Osteoblast (primary cell): Measurements from ENCODE around the gene HDAC4. TPM values are rescaled to one million over a fixed set of nuclear protein-coding genes. Genes with fewer than 3 reads are reported as not detected.

ENCODE experiments used
- DNase-seq: peaks from one replicate; pipeline ENCODE4 v3.0.0; 2011; ENCODE audit warnings: low spot score, mixed read lengths; ENCODE audit not compliant: insufficient read length; ENCODE audit errors: missing footprints
- H2AFZ ChIP-seq: 2 replicates; pipeline ENCODE4 v1.6.0; 2011; ENCODE audit warnings: mild to moderate bottlenecking, low read length
- H3K27ac ChIP-seq: 2 replicates; pipeline ENCODE4 v1.5.1; 2011; ENCODE audit warnings: mild to moderate bottlenecking, low read depth, low read length, moderate library complexity
- H3K27me3 ChIP-seq: 2 replicates; pipeline ENCODE4 v1.6.0; 2012; ENCODE audit warnings: mild to moderate bottlenecking, control low read depth, inconsistent platforms, low read length, moderate library complexity; ENCODE audit not compliant: insufficient read depth
- H3K36me3 ChIP-seq: 2 replicates; pipeline ENCODE4 v1.5.1; 2011; ENCODE audit warnings: mild to moderate bottlenecking, low read length, control low read depth, moderate library complexity; ENCODE audit not compliant: insufficient read depth
- H3K4me1 ChIP-seq: 2 replicates; pipeline ENCODE4 v1.5.1; 2011; ENCODE audit warnings: mild to moderate bottlenecking, low read length, control low read depth, moderate library complexity; ENCODE audit not compliant: insufficient read depth
- H3K4me2 ChIP-seq: 2 replicates; pipeline ENCODE4 v1.6.0; 2011; ENCODE audit warnings: mild to moderate bottlenecking, low read length; ENCODE audit not compliant: insufficient read depth
- H3K4me3 ChIP-seq: fragments of 200-600 bp; sonication (generic); 3 replicates; pipeline ENCODE4 v1.5.1; 2012; ENCODE audit warnings: mild to moderate bottlenecking, low read length, inconsistent platforms; ENCODE audit not compliant: insufficient read depth
- H3K79me2 ChIP-seq: 2 replicates; pipeline ENCODE4 v1.6.0; 2012; ENCODE audit warnings: mild to moderate bottlenecking, low read length, control low read depth, inconsistent platforms; ENCODE audit not compliant: insufficient read depth
- H3K9me3 ChIP-seq: 2 replicates; pipeline ENCODE4 v1.5.1; 2011; ENCODE audit warnings: low read depth, low read length, control low read depth
- H4K20me1 ChIP-seq: 2 replicates; pipeline ENCODE4 v1.6.0; 2012; ENCODE audit warnings: mild to moderate bottlenecking, low read length, control low read depth; ENCODE audit not compliant: insufficient read depth
- CTCF ChIP-seq: IDR thresholded peaks from 2 replicates; pipeline ENCODE4 v1.5.1; 2011; ENCODE audit warnings: mild to moderate bottlenecking, low read depth, low read length, moderate library complexity; ENCODE audit errors: extremely low read depth
- total RNA-seq: library from RNA; depleted of rRNA; stranded (reverse); fragments of >200 nt; gene quantifications from 2 replicates; pipeline ENCODE4 v1.2.3, GENCODE V29; 2012

Gene HDAC4
- total RNA-seq, 1 donor, result 30.8 TPM

- H3K4me1 ChIP-seq, result peaks cover 9% of the 10 kb centered on the region
- no peak overlapping the region for H3K27ac ChIP-seq
- H3K36me3 ChIP-seq, result no peaks in the 10 kb centered on the region
- H3K9me3 ChIP-seq, result no peaks in the 10 kb centered on the region
- no peak overlapping the region for H3K4me2 ChIP-seq
- no peak overlapping the region for H2AFZ ChIP-seq
- peaks cover 23% of the 10 kb centered on the region for H3K79me2 ChIP-seq
- no peak overlapping the region for H3K4me3 ChIP-seq
- TF ChIP-seq CTCF, result no peak
- DNase-seq, result peak; percentile 62
- no peaks in the 10 kb centered on the region for H3K27me3 ChIP-seq
- peaks cover 4% of the 10 kb centered on the region for H4K20me1 ChIP-seq
Measured at GRCh38 chr2:239253701-239254436, 147.0 kb downstream of the HDAC4 start.

GRCh38 chr2:239253264-239253663 is 147.6 kb downstream of the HDAC4 start:
- H3K27me3 ChIP-seq, result no peaks in the 10 kb centered on the region
- no peaks in the 10 kb centered on the region for H3K36me3 ChIP-seq
- no peak overlapping the region for H3K4me2 ChIP-seq
- H3K4me1 ChIP-seq, result peaks cover 9% of the 10 kb centered on the region
- peaks cover 4% of the 10 kb centered on the region for H4K20me1 ChIP-seq
- no peak for TF ChIP-seq CTCF
- peak; percentile 41 for DNase-seq
- no peak overlapping the region for H3K4me3 ChIP-seq
- peaks cover 17% of the 10 kb centered on the region for H3K79me2 ChIP-seq
- no peak overlapping the region for H3K27ac ChIP-seq
- H2AFZ ChIP-seq, result no peak overlapping the region
- H3K9me3 ChIP-seq, result no peaks in the 10 kb centered on the region

GRCh38 chr2:239252801-239253200 is 148.0 kb downstream of the HDAC4 start:
- H3K4me1 ChIP-seq, result peaks cover 7% of the 10 kb centered on the region
- TF ChIP-seq CTCF, result no peak
- no peak overlapping the region for H2AFZ ChIP-seq
- H3K36me3 ChIP-seq, result no peaks in the 10 kb centered on the region
- H4K20me1 ChIP-seq, result peaks cover 4% of the 10 kb centered on the region
- no peaks in the 10 kb centered on the region for H3K9me3 ChIP-seq
- H3K79me2 ChIP-seq, result peaks cover 14% of the 10 kb centered on the region
- H3K27me3 ChIP-seq, result no peaks in the 10 kb centered on the region
- peak; percentile 48 for DNase-seq
- H3K4me2 ChIP-seq, result peak overlapping the region; percentile 41
- H3K4me3 ChIP-seq, result peak overlapping the region; percentile 17
- H3K27ac ChIP-seq, result no peak overlapping the region

GRCh38 chr2:239252393-239252792 is 148.4 kb downstream of the HDAC4 start:
- H3K27ac ChIP-seq, result no peak overlapping the region
- H3K4me3 ChIP-seq, result no peak overlapping the region
- H3K4me2 ChIP-seq, result peak overlapping the region; percentile 41
- no peaks in the 10 kb centered on the region for H3K27me3 ChIP-seq
- peaks cover 14% of the 10 kb centered on the region for H3K79me2 ChIP-seq
- peaks cover 3% of the 10 kb centered on the region for H4K20me1 ChIP-seq
- no peaks in the 10 kb centered on the region for H3K9me3 ChIP-seq
- no peak overlapping the region for H2AFZ ChIP-seq
- H3K4me1 ChIP-seq, result peaks cover 3% of the 10 kb centered on the region
- no peak for DNase-seq
- no peaks in the 10 kb centered on the region for H3K36me3 ChIP-seq
- no peak for TF ChIP-seq CTCF
